Stimulated activated CD4-positive, alpha-beta T cell treated with anti-CD3 and anti-CD28 coated beads, Interleukin-2, amount 100 ng/mL, for 4 hours (primary cell): ENCODE measurements around the gene GSTP1.
"Not testable (repeated sequence)": the region's sequence is repeated elsewhere in the genome, so short reads cannot be mapped to it uniquely, and the experiment has no call there.

Experiments
- DNase-seq: peaks from one replicate; pipeline ENCODE4 v3.0.0-alpha.2; 2020; ENCODE audit warnings: low read depth

Gene GSTP1

DNA sequence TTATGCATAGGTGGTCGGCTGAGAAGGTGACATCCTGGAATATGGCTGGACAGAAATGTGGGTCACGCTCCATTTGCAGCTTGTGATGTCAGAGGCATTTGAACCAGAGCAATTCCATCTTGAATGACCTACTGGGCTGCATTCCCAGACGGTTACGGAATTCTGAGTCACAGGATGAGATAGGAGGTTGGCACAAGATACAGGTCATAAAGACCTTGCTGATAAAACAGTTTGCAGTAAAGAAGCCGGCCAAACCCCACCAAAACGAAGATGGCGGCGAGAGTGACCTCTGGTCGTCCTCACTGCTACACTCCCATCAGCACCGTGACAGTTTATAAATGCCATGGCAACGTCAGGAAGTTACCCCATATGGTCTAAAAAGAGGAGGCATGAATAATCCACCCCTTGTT, 19.9 kb upstream of the GSTP1 start:
- DNase-seq, result not testable (repeated sequence)

DNA sequence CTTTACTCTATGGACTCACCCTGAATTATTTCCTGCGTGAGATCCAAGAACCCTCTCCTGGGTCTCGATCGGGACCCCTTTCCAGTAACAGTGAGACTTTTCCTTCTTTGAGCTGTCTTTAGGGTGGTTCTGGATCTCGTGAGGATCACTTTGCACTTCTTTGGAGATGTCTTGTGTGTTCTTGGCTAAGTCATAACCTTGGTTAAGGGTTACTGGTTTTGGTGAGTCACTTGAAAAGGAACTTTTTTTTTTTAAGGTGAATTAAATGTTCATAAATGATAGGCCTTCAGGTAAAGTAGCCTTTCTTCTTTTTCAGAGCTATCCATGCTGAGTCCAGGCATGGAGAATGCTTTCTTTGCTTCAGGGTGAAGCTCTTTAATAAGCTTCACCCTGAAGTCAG, 19.4 kb upstream of the GSTP1 start:
- no peak for DNase-seq

DNA sequence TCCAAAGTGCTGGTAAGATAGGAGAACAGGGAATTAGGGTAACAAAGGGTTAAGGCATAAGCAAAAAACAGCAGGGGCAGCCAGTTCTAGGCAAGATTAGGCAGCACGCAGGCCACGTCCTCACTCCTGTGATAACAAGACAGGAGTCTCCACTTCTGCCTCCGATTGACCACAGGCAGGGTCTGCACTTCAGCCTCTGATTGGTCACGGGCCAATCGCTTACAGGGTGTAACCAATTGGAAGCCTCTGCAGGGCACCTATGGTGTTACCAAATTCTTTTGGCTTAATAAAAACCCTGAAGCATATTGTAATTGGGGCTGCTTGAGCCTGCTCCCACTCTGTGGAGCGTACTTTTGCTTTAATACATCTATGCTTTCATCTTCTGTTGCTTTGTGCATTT, 12.2 kb upstream of the GSTP1 start:
- no peak for DNase-seq

DNA sequence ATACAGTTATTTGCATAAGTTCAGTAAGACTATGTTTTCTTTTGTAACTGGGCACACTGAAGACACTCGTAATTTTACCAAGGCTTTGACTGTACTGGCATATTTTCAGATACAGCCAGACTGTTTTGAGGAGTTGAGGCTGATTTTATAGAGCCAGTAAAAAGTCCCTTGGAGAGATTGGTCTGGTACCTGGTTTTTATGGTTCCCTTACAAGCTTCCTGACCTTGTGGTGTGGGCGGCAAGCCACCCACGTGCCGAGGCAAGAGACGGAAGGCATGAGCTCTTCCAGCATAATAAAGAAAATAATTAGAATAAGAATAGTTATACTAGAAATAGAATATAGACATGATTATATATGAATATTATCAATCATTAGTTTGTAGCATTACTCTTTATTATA, 11.3 kb upstream of the GSTP1 start:
- DNase-seq, result no peak

DNA sequence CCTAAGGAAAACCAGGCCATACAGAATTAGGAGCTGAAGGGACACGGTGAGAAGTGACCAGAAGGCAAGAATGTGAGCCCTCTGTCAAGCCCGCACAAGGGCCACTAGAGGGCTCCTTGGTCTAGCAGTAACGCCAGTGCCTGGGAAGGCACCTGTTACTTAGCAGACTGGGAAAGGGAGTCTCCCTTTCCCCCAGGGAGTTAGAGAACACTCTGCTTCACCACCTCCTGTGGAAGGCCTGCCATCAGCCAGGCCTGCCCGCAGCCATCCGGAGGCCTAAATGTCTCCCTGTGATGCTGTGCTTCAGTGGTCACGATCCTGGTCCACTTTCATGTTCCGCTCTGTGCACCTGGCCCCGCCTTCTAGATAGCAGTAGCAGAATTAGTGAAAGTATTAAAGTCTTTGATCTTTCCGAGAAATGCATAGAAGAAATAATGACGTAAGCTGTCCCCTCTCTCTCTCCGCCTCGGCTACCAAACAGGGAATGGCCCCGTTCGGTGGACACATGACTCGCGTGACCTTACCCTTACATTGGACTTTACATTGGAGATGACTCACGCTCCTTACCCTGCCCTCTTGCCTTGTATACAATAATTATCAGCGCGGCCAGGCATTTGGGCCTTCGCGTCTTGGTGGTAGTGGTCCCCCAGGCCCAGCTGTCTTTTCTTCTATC, 10.7 kb upstream of the GSTP1 start:
- no peak for DNase-seq

DNA sequence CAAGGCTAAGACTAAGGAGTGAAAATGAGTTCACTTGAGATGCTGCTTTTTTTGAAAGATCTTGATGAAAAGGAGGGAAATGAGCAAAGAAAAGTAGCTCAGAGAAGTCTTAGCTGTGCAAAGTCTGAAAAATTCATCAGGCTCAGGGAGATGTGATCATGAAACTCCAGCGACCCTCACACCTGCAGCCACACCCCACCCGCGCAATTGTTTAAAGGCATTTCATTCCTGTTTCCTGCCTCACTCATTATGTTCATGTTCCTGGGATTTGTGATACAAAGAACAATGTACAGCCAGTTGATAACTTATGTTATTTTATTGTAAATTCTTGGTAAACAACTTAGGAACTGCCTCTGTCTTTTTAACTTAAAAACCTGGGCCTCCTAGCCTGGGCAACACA, 8.7 kb upstream of the GSTP1 start:
- DNase-seq, result no peak

DNA sequence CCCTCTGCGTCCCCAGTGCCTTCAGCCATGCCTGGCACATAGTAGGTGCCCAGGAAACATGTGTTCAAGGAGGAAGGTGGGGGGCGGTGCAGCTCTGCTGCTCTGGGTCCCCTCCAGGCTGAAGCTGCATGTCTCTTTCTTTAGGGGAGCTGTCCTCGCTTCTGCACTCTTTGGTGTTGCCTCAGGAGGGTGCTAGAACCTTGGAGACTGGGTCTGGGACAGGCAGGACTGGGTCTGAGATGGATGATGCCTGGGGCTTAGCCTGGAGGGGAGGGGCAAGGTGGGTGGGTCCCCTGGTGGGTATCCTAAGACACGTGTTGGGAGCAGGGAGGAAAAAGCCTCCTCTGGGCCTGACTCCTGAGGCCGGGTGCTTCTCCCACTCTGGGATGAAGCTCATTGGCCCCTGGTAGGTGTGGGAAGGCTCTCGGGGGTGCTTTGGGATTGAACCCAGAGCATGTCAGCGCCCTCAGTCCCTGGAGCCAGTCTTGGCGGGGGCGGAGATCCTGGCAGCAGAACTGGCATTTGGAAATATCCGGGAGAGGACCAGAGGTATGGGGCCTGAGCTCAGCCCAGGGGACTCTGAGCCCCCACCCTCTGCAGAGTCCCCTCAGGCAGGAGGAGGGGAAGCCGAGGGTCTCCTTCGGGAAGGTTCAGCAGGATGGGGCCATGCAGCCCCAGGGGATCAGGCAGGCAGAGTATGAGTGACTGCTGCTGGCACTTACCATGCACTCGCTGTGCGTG, 6.7 kb upstream of the GSTP1 start:
- DNase-seq, result no peak

DNA sequence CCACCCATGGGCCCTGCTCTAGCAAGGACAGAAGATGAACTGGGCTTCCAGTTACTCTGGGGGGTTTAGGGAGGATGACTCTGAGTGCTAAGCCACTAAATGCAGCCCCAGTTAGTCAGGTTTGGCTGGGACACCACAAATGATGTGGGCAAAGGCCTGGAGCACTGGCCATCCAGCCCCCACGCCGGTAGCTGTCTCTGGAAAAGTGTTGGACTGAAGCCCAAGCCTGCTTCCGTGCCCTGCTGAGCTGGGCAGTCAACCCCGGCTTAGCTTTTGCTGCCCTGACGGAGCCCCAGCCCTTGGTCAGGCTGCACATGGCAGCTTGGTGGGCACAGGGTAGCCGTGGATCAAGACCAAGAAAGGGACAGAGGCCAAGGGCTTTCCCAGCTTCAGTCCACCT, 5.7 kb upstream of the GSTP1 start:
- DNase-seq, result no peak

DNA sequence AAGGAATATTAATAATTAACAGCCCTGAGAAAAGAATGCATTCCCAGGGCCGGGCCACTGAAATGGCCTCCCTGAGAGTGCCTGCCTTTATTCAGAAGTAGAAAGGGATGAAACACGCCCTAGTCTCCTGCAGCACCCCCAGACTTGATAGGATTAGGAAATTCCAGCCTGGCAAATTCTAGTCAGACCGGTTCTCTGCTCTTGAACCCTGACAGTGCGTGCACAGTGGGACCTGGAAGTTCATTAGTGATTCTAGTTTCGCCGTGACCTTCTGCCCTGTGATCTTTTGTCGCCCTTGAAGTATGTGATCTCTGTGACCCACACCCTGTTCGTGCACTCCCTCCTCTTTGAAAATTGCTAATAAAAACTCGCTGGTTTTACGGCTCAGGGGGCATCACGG, 2.1 kb upstream of the GSTP1 start:
- DNase-seq, result no peak

DNA sequence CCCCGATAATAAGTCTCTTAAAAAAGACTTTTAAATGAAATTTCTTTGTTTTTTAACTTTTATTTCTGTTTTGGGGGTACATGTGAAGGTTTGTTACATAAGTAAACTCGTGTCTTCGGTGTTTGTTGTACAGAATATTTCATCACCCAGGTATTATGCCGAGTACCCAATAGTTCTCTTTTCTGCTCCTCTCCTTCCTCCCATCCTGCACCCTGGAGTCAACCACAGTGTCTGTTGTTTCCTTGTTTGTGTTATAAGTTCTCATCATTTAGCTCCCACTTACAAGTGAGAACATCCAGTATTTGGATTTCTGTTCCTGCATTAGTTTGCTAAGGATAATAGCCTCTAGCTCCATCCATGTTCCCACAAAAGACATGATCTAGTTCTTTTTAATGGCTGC, 1.6 kb upstream of the GSTP1 start:
- no peak for DNase-seq

DNA sequence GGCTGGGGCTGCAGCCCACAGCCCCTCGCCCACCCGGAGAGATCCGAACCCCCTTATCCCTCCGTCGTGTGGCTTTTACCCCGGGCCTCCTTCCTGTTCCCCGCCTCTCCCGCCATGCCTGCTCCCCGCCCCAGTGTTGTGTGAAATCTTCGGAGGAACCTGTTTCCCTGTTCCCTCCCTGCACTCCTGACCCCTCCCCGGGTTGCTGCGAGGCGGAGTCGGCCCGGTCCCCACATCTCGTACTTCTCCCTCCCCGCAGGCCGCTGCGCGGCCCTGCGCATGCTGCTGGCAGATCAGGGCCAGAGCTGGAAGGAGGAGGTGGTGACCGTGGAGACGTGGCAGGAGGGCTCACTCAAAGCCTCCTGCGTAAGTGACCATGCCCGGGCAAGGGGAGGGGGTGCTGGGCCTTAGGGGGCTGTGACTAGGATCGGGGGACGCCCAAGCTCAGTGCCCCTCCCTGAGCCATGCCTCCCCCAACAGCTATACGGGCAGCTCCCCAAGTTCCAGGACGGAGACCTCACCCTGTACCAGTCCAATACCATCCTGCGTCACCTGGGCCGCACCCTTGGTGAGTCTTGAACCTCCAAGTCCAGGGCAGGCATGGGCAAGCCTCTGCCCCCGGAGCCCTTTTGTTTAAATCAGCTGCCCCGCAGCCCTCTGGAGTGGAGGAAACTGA, 731 bp downstream of the GSTP1 start:
- DNase-seq, result no peak

DNA sequence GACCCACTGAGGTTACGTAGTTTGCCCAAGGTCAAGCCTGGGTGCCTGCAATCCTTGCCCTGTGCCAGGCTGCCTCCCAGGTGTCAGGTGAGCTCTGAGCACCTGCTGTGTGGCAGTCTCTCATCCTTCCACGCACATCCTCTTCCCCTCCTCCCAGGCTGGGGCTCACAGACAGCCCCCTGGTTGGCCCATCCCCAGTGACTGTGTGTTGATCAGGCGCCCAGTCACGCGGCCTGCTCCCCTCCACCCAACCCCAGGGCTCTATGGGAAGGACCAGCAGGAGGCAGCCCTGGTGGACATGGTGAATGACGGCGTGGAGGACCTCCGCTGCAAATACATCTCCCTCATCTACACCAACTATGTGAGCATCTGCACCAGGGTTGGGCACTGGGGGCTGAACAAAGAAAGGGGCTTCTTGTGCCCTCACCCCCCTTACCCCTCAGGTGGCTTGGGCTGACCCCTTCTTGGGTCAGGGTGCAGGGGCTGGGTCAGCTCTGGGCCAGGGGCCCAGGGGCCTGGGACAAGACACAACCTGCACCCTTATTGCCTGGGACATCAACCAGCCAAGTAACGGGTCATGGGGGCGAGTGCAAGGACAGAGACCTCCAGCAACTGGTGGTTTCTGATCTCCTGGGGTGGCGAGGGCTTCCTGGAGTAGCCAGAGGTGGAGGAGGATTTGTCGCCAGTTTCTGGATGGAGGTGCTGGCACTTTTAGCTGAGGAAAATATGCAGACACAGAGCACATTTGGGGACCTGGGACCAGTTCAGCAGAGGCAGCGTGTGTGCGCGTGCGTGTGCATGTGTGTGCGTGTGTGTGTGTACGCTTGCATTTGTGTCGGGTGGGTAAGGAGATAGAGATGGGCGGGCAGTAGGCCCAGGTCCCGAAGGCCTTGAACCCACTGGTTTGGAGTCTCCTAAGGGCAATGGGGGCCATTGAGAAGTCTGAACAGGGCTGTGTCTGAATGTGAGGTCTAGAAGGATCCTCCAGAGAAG, 1.6 kb downstream of the GSTP1 start:
- DNase-seq, result no peak

DNA sequence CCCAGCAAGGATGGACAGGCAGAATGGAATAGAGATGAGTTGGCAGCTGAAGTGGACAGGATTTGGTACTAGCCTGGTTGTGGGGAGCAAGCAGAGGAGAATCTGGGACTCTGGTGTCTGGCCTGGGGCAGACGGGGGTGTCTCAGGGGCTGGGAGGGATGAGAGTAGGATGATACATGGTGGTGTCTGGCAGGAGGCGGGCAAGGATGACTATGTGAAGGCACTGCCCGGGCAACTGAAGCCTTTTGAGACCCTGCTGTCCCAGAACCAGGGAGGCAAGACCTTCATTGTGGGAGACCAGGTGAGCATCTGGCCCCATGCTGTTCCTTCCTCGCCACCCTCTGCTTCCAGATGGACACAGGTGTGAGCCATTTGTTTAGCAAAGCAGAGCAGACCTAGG, 2.3 kb downstream of the GSTP1 start:
- DNase-seq, result no peak

DNA sequence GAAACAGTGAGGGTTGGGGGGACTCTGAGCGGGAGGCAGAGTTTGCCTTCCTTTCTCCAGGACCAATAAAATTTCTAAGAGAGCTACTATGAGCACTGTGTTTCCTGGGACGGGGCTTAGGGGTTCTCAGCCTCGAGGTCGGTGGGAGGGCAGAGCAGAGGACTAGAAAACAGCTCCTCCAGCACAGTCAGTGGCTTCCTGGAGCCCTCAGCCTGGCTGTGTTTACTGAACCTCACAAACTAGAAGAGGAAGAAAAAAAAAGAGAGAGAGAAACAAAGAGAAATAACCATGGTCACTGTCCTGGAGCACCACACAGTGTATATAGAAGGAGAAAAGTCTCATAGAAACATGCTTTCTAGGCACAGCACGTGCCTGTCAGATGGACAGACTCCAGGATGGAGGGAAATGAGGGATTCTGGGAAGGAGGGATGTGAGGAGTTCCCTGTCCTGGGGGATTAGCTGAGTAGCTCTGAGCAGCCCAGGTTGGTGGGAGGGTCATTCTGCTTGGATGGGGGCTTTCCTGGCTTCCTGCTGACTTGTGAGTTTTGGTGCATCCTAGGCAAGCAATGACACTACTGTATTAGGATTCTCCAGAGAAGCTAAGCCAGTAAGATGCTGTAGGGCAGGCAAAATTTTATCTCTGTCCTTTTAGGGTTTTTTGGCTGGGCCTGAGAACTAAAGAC, 3.1 kb downstream of the GSTP1 start:
- DNase-seq, result no peak

DNA sequence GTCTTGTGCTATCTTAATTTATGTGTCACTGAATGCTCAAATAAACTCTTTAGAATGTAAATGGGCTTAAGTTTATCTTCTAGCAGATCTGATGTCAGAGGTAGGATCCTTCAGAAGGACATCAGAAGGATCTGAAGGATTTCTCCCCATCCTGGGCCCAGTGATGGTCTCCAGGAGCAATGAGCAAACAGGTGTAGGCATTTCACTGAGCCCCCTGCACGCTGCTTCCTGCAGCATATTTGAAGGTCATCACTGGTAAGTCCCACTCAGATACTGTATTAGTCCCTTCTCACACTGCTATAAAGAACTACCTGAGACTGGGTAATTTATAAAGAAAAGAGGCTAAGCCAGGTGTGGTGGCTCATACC, 4.5 kb downstream of the GSTP1 start:
- no peak for DNase-seq

DNA sequence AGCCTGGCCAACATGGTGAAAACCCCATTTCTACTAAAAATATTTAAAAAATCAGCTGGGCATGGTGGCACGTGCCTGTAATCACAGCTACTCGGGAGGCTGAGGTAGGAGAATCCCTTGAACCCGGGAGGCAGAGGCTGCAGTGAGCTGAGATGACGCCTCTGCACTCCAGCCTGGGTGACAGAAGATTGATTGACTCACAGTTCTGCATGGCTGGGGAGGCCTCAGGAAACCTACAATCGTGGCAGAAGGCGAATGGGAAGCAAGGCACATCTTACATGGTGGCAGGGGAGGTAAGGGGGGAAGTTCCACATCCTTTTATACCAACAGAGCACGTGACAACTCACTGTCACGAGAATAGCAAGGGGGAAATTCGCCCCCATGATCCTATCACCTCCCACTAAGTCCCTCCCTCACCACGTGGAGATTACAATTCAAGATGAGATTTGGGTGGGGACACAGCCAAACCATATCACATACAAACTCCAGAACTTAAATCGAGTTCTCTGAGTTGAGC, 5.3 kb downstream of the GSTP1 start:
- not testable (repeated sequence) for DNase-seq

DNA sequence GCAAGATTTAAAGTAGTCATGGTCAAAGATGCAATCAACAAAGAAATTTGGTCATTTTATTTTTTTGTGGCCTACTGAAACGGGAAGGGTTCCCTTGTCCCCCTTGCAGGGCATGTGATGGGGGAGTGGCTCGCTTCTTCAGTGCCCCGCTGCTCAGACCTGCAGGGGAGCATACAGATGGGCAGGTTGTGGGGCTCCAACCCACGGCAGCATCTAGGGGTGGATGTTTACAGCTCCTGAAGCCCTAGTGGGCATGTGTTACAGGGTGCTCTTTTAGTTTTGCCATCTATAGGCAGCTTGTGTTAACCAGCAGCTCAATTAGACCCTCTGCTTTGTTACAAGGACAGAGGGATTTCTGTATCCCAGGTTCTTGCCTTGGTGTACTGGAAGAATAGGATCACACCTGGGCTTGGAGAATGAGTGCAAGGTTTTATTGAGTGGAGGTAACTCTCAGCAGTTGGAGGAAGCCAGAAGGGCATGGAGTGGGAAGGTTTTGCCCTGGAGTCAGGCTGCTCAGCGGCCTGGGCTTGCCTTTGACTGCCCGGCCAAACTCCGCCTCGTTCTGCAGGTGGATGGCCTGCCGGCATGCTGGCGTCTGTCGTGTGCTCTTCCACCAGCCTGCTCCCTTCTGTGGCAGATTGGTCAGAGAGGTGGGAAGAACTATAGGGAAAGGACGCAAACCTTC, 9.4 kb downstream of the GSTP1 start:
- no peak for DNase-seq

DNA sequence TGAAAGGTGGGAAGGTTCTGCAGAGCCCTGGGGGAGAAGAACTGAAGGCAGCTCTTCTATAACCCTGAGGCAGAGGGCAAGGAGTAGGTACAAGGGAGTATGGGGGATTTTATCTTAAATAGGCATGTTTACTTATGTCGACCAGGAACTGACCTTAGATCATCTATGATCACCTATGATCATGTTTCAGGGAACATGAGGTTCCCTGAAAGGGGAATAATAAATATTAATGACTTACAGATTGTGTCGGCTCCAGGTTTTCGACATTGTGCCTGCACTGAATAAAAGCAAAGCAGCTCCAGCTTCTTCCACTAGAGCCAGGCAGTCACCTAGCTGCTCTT, 9.9 kb downstream of the GSTP1 start:
- no peak for DNase-seq

DNA sequence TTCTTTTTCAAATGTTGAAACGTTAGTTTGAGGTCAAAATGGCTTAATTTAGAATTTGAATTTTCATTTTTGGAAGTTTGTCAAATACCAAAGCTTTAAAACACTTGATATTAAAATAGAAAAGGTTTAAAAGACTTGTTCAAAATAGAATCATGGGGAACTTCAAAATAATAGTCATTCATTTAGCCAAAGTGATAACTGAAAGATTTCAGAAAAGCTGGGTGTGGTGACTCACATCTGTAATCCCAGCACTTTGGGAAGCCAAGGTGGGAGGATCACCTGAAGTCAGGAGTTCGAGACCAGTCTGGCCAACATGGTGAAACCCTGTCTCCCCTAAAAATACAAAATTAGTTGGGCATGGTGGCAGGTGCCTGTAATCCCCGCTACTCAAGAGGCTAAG, 10.9 kb downstream of the GSTP1 start:
- no peak for DNase-seq

DNA sequence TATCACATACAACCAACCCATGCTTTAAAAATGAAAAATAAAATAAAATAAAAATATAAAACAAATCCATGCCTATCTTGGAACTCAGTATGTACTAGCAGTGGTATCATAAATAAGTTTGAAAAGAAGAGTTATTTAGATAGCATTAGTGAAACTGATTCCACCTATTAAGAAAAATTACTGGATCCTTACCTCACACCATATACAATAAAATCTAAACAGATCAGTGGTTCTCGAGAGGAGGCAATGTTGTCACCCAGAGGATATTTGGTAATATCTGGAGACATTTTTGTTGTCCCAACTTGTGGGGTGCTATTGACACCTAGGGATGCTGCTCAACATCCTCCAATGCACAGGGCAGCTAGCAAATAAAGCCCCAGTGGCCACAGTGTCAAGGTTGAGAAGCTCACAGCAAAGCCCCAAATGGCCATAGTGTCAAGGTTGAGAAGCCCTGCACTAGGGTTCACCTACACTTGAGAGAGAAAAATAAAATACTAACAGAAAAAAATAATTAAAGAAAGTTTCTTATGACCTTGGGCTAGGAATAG, 13.2 kb downstream of the GSTP1 start:
- DNase-seq, result no peak

DNA sequence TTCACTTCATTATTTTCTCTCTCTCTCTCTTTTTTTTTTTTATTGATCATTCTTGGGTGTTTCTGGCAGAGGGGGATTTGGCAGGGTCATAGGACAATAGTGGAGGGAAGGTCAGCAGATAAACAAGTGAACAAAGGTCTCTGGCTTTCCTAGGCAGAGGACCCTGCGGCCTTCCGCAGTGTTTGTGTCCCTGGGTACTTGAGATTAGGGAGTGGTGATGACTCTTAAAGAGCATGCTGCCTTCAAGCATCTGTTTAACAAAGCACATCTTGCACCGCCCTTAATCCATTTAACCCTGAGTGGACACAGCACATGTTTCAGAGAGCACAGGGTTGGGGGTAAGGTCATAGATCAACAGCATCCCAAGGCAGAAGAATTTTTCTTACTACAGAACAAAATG, 13.8 kb downstream of the GSTP1 start:
- not testable (repeated sequence) for DNase-seq
